GM18519 (cell line): Measurements from ENCODE around the gene PSMF1.
"Not testable (repeated sequence)": the region's sequence is repeated elsewhere in the genome, so short reads cannot be mapped to it uniquely, and the experiment has no call there.

ENCODE experiments used
- ATAC-seq: cut with Tn5 transposase; IDR thresholded peaks from one replicate; pipeline ENCODE4 v1.9.1; 2021; ENCODE audit warnings: mild to moderate bottlenecking, moderate library complexity; ENCODE audit not compliant: unreplicated experiment, low FRiP score

PSMF1 gene

DNA sequence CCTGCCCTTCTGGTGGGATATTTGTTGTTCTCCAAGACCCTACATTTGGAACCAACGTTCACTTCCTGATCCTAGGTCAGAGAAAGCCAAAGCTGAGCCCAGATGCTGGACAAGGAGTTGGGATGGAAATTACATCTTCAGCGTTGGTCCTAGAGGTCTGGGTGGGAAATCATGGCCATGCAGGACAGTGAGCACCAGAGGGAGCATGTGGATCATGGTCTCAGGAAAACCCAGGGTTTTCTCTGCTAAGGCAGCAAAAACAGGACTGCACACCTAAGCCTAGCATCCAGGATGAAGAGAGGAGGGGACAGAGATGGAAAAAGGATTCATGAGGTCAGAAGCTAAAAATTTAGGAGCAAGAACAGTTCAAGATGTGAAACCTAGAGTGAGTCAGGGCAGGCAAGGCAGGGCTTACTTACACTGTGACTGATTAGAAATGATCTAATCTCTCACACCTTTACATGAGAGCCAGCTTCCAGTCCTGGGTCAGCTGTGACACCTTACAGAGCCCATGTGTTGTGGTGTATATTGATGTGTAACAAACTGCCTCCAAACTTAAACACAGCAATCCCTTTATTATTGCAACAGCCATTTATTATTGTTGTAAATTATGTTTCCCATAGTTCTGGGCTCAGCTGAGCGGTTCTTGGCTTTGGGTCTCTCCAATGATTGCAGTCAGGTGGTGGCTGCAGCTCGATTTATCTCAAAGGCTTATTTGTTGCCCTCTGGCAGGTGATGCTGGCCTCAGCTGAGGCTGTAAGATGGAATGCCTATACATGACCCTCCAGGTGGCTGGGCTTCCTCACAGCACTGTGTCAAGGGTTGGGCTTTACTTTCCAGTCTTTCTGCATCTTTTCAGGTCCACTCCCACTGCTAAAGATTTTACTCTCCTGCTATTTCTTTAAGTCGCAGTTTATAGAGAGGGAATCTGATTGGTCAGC is 91.3 kb downstream of the PSMF1 start:
- no peak for ATAC-seq

GRCh38 chr20:1210501-1210900 is 92.1 kb downstream of the PSMF1 start:
- no peak for ATAC-seq

GRCh38 chr20:1212023-1212422 is 93.6 kb downstream of the PSMF1 start:
- no peak for ATAC-seq

GRCh38 chr20:1212607-1213396 is 94.4 kb downstream of the PSMF1 start:
- no peak for ATAC-seq

DNA sequence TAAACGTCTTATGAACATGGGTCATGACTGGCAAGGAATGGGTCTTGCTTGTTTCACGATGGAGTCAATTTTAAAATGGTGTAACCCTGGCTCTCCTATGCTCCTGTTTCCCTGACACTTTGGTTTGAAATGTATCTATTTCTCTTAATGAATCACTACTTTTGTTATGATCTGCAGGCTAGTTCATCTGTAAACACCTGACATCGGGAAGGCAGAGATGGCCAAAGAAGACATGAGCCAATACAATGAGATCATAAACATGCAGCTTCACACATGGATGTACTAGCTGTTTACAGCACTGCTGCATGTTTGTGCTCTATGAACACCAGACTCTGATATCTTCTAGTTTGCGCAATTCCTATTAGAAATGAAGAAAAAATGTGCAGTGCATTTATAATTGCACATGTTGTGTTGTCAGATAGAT is 96.4 kb downstream of the PSMF1 start:
- ATAC-seq, result no peak

DNA sequence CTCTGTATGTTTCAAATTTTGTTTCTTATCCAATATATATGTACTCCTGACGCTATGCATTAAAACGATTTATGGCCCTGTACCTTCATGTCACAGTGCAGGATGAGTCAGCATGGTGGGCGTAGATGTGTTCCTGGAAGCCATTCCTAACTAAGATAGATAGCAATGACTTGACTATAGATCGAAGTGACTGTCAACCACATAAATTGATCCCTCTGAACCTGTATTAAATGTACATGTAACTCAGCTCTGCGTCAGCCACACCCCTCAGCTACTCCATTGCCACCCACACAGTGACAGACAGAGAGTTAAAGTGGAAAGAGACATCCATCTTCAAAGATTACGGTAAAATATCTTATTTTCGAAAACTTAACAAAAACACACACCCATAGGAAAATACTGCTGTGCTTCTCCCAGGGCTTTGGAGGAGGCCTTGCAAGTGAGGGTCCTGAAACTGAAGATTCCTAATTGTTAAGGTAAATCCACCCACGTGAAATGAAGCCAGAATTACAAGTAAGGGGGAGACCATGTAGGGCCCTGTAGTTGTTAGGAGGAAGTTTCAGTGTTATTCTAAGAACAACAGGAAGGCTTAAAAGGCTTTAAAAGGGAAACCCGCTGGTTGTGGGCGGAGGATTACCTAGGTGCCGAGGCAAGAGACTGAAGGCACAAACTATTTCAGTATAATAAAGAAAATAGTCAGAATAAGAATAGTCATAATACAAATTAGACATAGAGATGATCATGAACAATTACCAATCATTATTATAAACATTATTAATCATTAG is 97.2 kb downstream of the PSMF1 start:
- ATAC-seq, result no peak

DNA sequence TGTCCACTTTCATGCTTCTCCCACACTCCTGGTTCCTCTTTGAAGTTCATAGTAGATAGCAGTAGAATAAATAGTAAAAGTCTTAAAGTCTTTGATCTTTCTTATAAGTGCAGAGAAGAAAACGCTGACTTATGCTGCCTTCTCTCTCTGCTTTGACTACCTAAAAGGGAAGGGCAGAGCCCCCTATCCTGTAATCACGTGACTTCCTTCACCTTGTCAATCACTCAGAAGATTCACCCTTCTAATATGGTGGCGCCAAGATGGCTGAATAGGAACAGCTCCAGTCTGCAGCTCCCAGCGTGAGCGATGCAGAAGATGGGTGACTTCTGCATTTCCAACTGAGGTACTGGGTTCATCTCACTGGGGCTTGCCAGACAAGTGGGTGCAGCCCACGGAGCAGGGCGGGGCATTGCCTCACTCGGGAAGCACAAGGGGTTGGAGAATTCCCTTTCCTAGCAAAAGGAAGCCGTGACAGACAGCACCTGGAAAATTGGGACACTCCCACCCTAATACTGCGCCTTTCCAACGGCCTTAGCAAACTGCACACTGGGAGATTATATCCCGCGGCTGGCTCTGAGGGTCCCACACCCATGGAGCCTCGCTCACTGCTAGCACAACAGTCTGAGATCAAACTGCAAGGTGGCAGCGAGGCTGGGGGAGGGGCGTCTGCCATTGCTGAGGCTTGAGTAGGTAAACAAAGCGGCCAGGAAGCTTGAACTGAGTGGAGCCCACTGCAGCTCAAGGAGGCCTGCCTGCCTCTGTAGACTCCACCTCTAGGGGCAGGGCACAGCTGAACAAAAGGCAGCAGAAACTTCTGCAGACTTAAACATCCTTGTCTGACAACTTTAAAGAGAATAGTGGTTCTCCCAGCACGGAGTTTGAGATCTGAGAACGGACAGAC is 98.4 kb downstream of the PSMF1 start:
- not testable (repeated sequence) for ATAC-seq
